ENCODE measurements around the gene SENP5. TPM values are rescaled to one million over a fixed set of nuclear protein-coding genes. Genes with fewer than 3 reads are reported as not detected.

Gene SENP5, protein sequence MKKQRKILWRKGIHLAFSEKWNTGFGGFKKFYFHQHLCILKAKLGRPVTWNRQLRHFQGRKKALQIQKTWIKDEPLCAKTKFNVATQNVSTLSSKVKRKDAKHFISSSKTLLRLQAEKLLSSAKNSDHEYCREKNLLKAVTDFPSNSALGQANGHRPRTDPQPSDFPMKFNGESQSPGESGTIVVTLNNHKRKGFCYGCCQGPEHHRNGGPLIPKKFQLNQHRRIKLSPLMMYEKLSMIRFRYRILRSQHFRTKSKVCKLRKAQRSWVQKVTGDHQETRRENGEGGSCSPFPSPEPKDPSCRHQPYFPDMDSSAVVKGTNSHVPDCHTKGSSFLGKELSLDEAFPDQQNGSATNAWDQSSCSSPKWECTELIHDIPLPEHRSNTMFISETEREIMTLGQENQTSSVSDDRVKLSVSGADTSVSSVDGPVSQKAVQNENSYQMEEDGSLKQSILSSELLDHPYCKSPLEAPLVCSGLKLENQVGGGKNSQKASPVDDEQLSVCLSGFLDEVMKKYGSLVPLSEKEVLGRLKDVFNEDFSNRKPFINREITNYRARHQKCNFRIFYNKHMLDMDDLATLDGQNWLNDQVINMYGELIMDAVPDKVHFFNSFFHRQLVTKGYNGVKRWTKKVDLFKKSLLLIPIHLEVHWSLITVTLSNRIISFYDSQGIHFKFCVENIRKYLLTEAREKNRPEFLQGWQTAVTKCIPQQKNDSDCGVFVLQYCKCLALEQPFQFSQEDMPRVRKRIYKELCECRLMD
- total RNA-seq = 15.1 and 19.1 TPM in 2 replicates

DNA sequence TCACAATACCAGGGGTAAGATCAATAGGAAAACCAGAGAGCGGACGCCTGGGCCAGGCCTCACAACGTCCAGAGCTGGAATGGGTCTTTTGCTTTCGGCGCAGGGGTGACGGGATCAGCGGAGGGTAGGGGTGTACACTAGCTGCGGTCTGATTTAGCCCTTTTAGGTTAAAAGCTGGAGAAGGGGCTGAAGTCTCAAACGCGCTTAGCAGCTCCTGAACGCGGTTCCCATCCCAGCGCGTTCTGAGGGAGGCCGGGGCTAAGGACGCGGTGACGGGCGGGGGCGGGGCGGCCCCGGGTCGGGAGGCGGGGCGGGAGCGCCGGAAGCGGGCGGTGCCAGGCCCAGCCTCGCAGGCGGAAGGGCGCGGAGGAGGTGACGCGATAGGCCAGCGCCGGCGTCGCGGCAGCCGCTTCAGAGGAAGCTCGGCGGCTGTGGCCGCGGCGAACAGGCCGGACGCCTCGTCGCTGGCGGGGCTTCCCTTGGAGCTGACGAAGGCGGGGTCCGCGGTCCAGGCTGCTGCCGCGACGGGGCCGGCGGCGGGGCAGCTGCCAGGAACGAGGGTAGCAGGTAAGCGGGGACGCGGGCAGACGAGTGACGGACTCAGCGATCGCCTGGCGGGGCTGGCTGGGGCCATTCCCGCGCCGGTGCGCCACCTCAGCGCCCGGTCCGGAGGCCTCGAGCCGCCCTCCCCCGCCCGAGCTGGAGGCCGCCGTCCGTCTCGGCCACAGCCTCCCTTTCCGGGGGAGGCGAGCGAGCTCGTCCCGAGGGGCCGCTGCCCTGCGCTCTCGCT lies at the start of gene SENP5:
SENP5 (plus strand) TSS at position 414 of the 790 bp plus-strand sequence. CDS start 17,262 bp downstream, outside the sequence.

DNA sequence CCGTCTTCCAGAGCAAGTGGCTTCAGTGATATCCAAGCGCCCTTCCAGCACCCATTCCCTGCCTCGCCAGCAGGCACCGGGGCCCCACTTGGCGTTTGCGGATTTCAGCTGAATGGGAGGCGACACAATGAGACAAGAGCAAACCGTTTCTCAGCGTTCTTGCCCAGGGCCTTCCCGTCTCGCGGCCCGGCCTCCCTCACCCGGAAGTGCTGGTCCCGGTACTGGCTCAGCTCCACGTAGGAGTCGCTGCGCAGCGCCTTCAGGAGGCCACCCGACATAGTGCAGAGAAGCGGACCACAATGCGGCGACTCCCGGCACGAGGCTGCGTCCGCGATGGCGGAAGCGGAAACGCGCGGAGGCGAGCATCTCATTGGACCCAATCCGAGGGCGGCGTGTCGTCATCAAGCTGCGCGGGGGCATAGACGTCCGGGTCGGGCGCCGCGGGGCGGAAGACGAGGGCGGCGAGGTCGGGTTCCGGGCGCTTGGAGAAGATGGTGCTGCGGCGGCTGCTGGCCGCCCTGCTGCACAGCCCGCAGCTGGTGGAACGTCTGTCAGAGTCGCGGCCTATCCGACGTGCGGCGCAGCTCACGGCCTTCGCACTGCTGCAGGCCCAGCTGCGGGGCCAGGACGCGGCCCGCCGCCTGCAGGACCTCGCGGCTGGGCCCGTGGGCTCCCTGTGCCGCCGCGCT lies 74.7 kb downstream of the SENP5 start, which contains the start of gene NCBP2:
NCBP2 (minus strand) TSS at position 303 of the 689 bp plus-strand sequence; CDS start at position 278, 25 bp downstream.

DNA sequence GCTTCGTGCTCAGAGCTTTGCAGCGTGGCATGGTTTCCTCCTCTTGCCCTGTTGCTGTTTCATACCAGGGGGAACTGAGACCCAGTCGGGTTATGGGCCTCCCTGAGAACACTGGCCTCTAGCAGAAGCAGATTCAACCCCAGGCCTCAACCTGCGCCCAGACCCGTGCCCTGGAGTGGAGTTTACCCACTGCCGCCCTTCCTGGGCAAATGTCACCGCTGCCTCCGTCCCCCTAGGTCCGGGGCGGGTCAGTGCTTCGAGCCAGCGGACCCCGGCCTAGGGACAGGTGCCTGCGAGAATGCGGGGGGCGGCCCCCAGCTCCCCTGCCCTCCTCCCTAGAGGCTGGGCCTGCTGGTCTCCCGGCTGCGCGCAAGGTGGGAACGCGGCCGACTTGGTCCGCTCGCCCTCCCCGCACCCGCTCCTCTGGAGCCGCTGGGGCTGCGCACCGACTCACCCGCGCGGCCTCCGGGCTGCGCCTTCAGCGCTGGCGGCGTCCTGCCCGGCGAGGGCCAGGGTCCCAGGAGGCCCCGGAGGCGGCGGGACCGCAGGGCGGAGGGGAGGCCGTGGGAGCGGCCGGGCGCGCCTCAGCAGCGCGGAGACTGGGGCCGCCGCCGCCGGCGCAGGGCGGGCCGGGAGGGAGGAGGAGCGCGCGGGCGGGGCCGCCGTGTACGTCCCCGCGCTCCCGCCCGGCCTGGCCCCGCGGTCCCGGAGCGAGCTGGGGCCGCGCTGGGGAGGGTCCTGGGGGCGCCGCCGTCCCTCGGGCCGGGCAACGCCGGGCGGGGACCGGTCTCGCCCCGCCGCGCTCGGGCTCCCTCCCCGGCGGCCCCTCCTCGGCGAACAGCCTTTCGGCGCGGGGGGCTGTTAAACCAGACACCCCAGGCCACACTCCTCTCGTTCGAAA lies 100.8 kb downstream of the SENP5 start, which contains the start of gene PIGZ:
PIGZ (minus strand) TSS at position 601 of the 901 bp plus-strand sequence. CDS start 16,802 bp downstream, outside the sequence.

Other genes starting within 250 kb of the SENP5 start
- gene NRROS, start 228.2 kb upstream of the SENP5 start, total RNA-seq = 0.07 and 0.33 TPM in 2 replicates
- gene CEP19, start 155.7 kb upstream of the SENP5 start, total RNA-seq = 0.71 and 1.2 TPM in 2 replicates
- gene PIGX, start 155.5 kb upstream of the SENP5 start, total RNA-seq = 24.9 and 27.0 TPM in 2 replicates
- gene PAK2, start 128.1 kb upstream of the SENP5 start, total RNA-seq = 22.9 and 31.1 TPM in 2 replicates
- 55.2 and 65.6 TPM in 2 replicates for gene NCBP2, start 74.6 kb downstream of the SENP5 start, total RNA-seq
- 3.5 and 9.7 TPM in 2 replicates for gene PIGZ, start 100.9 kb downstream of the SENP5 start, total RNA-seq
- gene MELTF, start 161.9 kb downstream of the SENP5 start, total RNA-seq = 10.5 and 14.3 TPM in 2 replicates

Data from airway epithelial cell (primary cell).